ENCODE measurements around the gene SLC13A4.

SLC13A4 gene

DNA sequence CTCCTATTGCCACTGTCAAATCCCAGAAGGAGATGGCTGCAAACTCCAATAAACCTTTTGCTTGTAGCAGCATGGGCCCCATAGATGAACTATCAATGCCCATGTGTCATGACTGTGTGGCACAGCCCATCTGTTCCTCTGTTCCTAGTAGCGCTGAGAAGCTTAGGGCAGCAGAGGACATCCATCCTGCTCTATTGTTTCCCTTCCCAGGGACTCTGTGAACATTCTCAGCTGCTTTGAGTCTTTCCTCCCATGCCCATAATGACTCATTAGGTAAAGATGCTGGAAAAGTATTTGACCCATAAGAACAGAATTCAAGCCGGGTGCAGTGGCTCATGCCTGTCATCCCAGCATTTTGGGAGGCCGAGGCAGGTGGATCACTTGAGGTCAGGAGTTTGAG lies 37.4 kb downstream of the SLC13A4 start:
- H3K27me3 ChIP-seq, result no peaks in the 10 kb centered on the region
- H3K27ac ChIP-seq, result no peak overlapping the region
- no peaks in the 10 kb centered on the region for H3K9me3 ChIP-seq
- peaks cover 10 to 11% of the 10 kb centered on the region in 2 experiments for H3K4me1 ChIP-seq (ENCODE audit: control insufficient read depth in 1 of 2, insufficient read depth in 1 of 2, low read depth in 1 of 2, low read length in 1 of 2)
- peaks cover 10% of the 10 kb centered on the region for H3K36me3 ChIP-seq
- TF ChIP-seq, protein P1, sequence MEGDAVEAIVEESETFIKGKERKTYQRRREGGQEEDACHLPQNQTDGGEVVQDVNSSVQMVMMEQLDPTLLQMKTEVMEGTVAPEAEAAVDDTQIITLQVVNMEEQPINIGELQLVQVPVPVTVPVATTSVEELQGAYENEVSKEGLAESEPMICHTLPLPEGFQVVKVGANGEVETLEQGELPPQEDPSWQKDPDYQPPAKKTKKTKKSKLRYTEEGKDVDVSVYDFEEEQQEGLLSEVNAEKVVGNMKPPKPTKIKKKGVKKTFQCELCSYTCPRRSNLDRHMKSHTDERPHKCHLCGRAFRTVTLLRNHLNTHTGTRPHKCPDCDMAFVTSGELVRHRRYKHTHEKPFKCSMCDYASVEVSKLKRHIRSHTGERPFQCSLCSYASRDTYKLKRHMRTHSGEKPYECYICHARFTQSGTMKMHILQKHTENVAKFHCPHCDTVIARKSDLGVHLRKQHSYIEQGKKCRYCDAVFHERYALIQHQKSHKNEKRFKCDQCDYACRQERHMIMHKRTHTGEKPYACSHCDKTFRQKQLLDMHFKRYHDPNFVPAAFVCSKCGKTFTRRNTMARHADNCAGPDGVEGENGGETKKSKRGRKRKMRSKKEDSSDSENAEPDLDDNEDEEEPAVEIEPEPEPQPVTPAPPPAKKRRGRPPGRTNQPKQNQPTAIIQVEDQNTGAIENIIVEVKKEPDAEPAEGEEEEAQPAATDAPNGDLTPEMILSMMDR (IDR thresholded peaks at IDR 0.05), result no peak
- H3K4me3 ChIP-seq (ENCODE audit: low read depth in 1 of 2, low read length in 1 of 2), result no peak overlapping the region

DNA sequence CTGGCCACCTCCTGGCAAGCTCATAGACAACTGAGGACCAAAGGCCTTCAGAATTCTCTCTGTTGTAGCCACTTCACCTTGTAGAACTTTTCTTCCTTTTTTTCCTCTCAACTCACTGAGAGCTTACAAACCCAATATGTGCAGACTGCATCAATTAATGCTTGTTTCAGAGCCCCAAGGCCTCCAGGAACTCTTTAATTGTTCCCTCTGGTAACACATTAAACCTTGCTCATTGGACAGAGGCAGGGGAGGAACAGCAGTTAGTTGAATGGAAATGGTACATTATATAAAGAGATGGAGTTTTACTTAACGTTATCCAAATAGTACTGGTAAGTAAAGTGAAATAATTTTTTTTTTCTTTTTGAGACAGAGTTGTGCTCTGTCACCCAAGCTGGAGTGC lies 40.5 kb downstream of the SLC13A4 start:
- no peak overlapping the region for H3K4me3 ChIP-seq (ENCODE audit: low read depth in 1 of 2, low read length in 1 of 2)
- H3K4me1 ChIP-seq (ENCODE audit: control insufficient read depth in 1 of 2, insufficient read depth in 1 of 2, low read depth in 1 of 2, low read length in 1 of 2), result peaks cover 10 to 11% of the 10 kb centered on the region in 2 experiments
- H3K27ac ChIP-seq, result no peak overlapping the region
- H3K36me3 ChIP-seq, result peaks cover 14% of the 10 kb centered on the region
- H3K9me3 ChIP-seq, result no peaks in the 10 kb centered on the region
- TF ChIP-seq, protein P1 (IDR thresholded peaks at IDR 0.05), result no peak
- H3K27me3 ChIP-seq, result no peaks in the 10 kb centered on the region

DNA sequence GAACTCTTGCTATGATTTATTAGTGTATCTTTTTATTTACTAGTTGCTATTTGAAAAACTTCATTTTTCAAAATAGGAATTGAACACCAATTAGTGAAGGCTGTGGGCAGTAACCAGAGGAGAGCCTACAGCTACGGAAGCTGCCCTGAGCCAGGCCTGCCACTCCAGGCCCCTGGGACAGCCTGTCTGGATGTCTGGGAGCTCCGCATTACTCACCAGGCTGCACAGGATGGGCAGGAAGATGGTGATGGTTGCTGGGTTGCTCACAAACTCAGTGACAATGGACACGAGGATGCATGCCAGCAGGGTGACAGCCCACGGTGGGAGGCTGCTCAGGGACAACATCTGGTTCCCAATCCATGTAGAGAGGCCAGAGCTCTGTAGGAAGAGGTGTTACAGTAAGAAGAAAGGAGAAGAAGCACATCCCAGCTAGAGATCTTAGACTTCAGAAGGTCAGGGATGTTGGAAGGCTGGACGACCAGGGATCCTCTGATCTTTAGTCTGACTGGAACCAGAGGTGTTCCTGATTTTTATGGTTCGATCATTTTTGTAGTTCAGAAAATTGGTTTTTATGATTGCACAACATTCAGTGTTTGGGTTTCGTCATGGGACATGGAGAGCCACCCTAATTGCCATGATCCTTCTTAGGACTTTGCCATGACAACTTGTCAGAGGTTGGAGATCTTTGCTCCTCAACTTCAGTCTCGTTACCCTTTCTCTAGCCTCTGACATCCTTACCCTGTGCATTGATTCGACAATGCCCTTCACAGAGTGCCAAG lies 42.5 kb downstream of the SLC13A4 start:
- TF ChIP-seq, protein P1 (IDR thresholded peaks at IDR 0.05), result no peak
- H3K4me1 ChIP-seq (ENCODE audit: control insufficient read depth in 1 of 2, insufficient read depth in 1 of 2, low read depth in 1 of 2, low read length in 1 of 2), result no peaks in the 10 kb centered on the region
- no peak overlapping the region for H3K27ac ChIP-seq
- H3K4me3 ChIP-seq (ENCODE audit: low read depth in 1 of 2, low read length in 1 of 2), result no peak overlapping the region
- H3K9me3 ChIP-seq, result no peaks in the 10 kb centered on the region
- no peaks in the 10 kb centered on the region for H3K27me3 ChIP-seq
- peaks cover 19% of the 10 kb centered on the region for H3K36me3 ChIP-seq

DNA sequence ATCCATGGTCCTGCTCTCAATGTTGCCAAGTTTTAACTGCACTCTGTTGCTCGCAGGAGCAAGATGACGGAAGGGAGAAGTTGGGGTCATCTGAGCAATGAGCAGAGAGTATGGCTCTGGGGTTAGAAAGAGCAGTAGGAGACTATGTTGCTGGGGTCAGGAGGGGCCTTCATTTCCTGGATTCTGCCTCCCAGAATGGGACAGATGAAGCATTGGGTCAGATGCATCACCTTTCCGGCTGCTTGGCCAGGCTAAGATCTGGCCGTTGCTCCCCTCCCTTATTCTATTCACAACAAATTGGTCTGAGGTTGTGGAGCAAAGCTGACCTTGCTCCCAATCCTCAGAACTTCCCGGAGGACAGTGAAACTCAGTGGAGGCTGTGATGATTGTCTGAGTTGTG lies 43.3 kb downstream of the SLC13A4 start:
- TF ChIP-seq, protein P1 (IDR thresholded peaks at IDR 0.05), result no peak
- Histone ChIP-seq H3K27ac (no peak overlapping the region), H3K9me3 (no peaks in the 10 kb centered on the region), H3K4me1 (ENCODE audit: control insufficient read depth in 1 of 2, insufficient read depth in 1 of 2, low read depth in 1 of 2, low read length in 1 of 2) (no peaks in the 10 kb centered on the region), H3K4me3 (ENCODE audit: low read depth in 1 of 2, low read length in 1 of 2) (no peak overlapping the region), H3K27me3 (no peaks in the 10 kb centered on the region), H3K36me3 (peaks cover 18% of the 10 kb centered on the region)

DNA sequence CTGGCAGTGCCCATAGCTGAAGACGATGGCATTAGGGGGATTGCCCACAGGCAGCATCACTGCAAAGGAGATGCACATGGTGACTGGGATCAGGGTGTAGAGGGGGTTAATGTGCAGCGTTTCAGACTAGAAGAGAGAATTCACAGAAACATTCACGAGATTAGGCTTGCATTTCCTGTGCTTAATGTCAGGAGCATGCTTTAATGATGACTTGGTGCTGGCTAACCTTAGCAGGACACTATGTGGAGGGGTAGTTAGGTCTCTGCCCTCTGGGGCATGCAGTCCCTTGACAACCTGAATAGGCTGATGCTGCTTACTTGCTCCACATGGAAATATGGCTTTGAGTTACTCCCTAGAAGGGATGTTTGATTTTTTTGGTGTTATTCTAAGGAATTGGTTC lies 43.9 kb downstream of the SLC13A4 start:
- TF ChIP-seq, protein P1 (IDR thresholded peaks at IDR 0.05), result no peak
- Histone ChIP-seq H3K27me3 (no peaks in the 10 kb centered on the region), H3K4me3 (ENCODE audit: low read depth in 1 of 2, low read length in 1 of 2) (no peak overlapping the region), H3K4me1 (ENCODE audit: control insufficient read depth in 1 of 2, insufficient read depth in 1 of 2, low read depth in 1 of 2, low read length in 1 of 2) (no peaks in the 10 kb centered on the region), H3K36me3 (peaks cover 12% of the 10 kb centered on the region), H3K9me3 (no peaks in the 10 kb centered on the region), H3K27ac (no peak overlapping the region)
